AG04450 (cell line): ENCODE data around the gene ROBO4. TPM values are rescaled to one million over a fixed set of nuclear protein-coding genes. Genes with fewer than 3 reads are reported as not detected.

Experiments
- CTCF ChIA-PET: fragments of 300-600, 350-600 bp; formaldehyde crosslinking; extraction: SDS; loops from one replicate; lab custom pipeline; 2022; ENCODE audit warnings: antibody characterized with exemption, inconsistent platforms; lab: Charles Lee
- POLR2A ChIA-PET: fragments of 350-600 bp; formaldehyde crosslinking; extraction: SDS; loops from one replicate; lab custom pipeline; 2021; ENCODE audit warnings: antibody characterized with exemption, inconsistent platforms; lab: Yijun Ruan, JAX
- DNase-seq: peaks from one replicate; pipeline ENCODE4 v3.0.0-alpha.2; 2011; ENCODE audit warnings: low read depth, low spot score
- H3K27ac ChIP-seq: one replicate; pipeline ENCODE4 v1.5.1; 2012; ENCODE audit warnings: low read depth, low read length, control low read depth
- H3K27me3 ChIP-seq: one replicate; pipeline ENCODE4 v1.6.0; 2012; ENCODE audit warnings: low read length; ENCODE audit not compliant: control insufficient read depth, insufficient read depth
- H3K4me3 ChIP-seq: 2 replicates; pipeline ENCODE4 v1.5.1; 2011; ENCODE audit warnings: mild to moderate bottlenecking, low read depth, low read length, control low read depth
- H3K9me3 ChIP-seq: 2 replicates; pipeline ENCODE4 v1.5.1; 2012; ENCODE audit warnings: low read length; ENCODE audit not compliant: control insufficient read depth, insufficient read depth
- CTCF ChIP-seq: IDR thresholded peaks from 2 replicates; pipeline ENCODE4 v1.5.1; 2011; ENCODE audit warnings: low read depth, low read length, control low read depth, inconsistent platforms
- polyA plus RNA-seq: library from polyadenylated mRNA; depleted of rRNA; stranded (reverse); fragments of >200 nt; gene quantifications from 2 replicates; pipeline ENCODE4 v1.2.3, GENCODE V29; 2011

The ROBO4 gene
- polyA plus RNA-seq, 1 experiment = 0.40 TPM

GRCh38 chr11:124875943-124876817, 21.5 kb downstream of the ROBO4 start:
- CTCF ChIA-PET = interaction anchor here (0.5 to 1.8 kb wide), 87 partner anchors 8 to 727 kb away, joined by 3 to 43 read pairs (median 4); partner anchors contain the start of genes CCDC15, HEPACAM, HEPN1 and ROBO4
- DNase-seq = peak; percentile 94
- Histone ChIP-seq H3K27me3 (peaks cover 21% of the 10 kb centered on the region), H3K27ac (peak overlapping the region; percentile 97), H3K4me3 (peak overlapping the region; percentile 73), H3K9me3 (no peaks in the 10 kb centered on the region; the same call in 1 of the 2 replicates)
- peak; percentile 65 for TF ChIP-seq CTCF
- POLR2A ChIA-PET = interaction anchor here (0.5 to 1.6 kb wide), 14 partner anchors 14 to 236 kb away, joined by 3 to 31 read pairs (median 6); partner anchors contain the start of genes CCDC15, MSANTD2, ROBO4 and TMEM218

GRCh38 chr11:124875401-124875800, 22.3 kb downstream of the ROBO4 start:
- Histone ChIP-seq H3K9me3 (no peaks in the 10 kb centered on the region; the same call in 1 of the 2 replicates), H3K27ac (no peak overlapping the region), H3K4me3 (peak overlapping the region; percentile 73), H3K27me3 (peaks cover 29% of the 10 kb centered on the region)
- DNase-seq = no peak
- POLR2A ChIA-PET = interaction anchor here (1.3 to 1.6 kb wide), 3 partner anchors 23 to 45 kb away, joined by 8 to 18 read pairs (median 14); partner anchors contain the start of gene ROBO4
- no peak for TF ChIP-seq CTCF
- CTCF ChIA-PET = interaction anchor here (0.5 to 1.8 kb wide), 29 partner anchors 9 to 578 kb away, joined by 3 to 43 read pairs (median 8); partner anchors contain the start of genes CCDC15, HEPACAM, HEPN1 and ROBO4

GRCh38 chr11:124874571-124875255, 23.0 kb downstream of the ROBO4 start:
- POLR2A ChIA-PET = no interaction called here
- DNase-seq = no peak
- TF ChIP-seq CTCF = no peak

GRCh38 chr11:124873951-124874350, 23.7 kb downstream of the ROBO4 start:
- no peak overlapping the region for H3K4me3 ChIP-seq
- H3K9me3 ChIP-seq = no peaks in the 10 kb centered on the region; the same call in 1 of the 2 replicates
- ChIA-PET CTCF (interaction anchor here (1.4 to 1.6 kb wide), 2 partner anchors 38 to 230 kb away, joined by 3 to 4 read pairs; no protein-coding TSS in a partner anchor), POLR2A (no interaction called here)
- no peak for DNase-seq
- H3K27me3 ChIP-seq = peaks cover 43% of the 10 kb centered on the region
- no peak overlapping the region for H3K27ac ChIP-seq
- no peak for TF ChIP-seq CTCF

More at GRCh38 chr11:124874571-124875255, 23.0 kb downstream of the ROBO4 start:
- no peak overlapping the region for H3K27ac ChIP-seq
- CTCF ChIA-PET = interaction anchor here (0.5 to 1.6 kb wide), 3 partner anchors 8 to 230 kb away, joined by 3 to 4 read pairs (median 4); no protein-coding TSS in a partner anchor
- peaks cover 36% of the 10 kb centered on the region for H3K27me3 ChIP-seq
- H3K4me3 ChIP-seq = no peak overlapping the region
- no peaks in the 10 kb centered on the region; the same call in 1 of the 2 replicates for H3K9me3 ChIP-seq
